PFSK-1 (cell line): ENCODE measurements around the gene RPS4Y2.

ENCODE experiments used
- FOXP2 ChIP-seq: optimal IDR thresholded peaks from 2 replicates; pipeline ENCODE3; 2011; ENCODE audit warnings: borderline replicate concordance, control low read depth, inconsistent platforms; ENCODE audit not compliant: insufficient read depth; ENCODE audit errors: extremely low read length, extremely low read depth
- POLR2AphosphoS5 ChIP-seq: IDR thresholded peaks from 2 replicates; pipeline ENCODE4 v1.6.1; 2012; ENCODE audit warnings: low read depth, mild to moderate bottlenecking, control low read depth, low read length, moderate library complexity
- SIN3A ChIP-seq: IDR thresholded peaks from 2 replicates; pipeline ENCODE4 v1.6.1; 2012; ENCODE audit warnings: mild to moderate bottlenecking, low read length, moderate library complexity, borderline replicate concordance; ENCODE audit not compliant: insufficient read depth
- TAF1 ChIP-seq: IDR thresholded peaks from 2 replicates; pipeline ENCODE4 v1.6.1; 2012; ENCODE audit warnings: low read length, control low read depth, borderline replicate concordance; ENCODE audit not compliant: insufficient read depth
- TF ChIP-seq, protein P1 (sequence below), 2 experiments: IDR thresholded peaks; 2 replicates each; pipeline versions ENCODE4 v1.6.1 to v1.8.0; 2011 to 2012; ENCODE audit warnings: low read depth in 2 of 2, low read length in 2 of 2, control low read depth in 1 of 2, inconsistent platforms in 1 of 2, mild to moderate bottlenecking in 1 of 2, moderate library complexity in 1 of 2; ENCODE audit not compliant: insufficient read depth in 1 of 2

RPS4Y2 gene

DNA sequence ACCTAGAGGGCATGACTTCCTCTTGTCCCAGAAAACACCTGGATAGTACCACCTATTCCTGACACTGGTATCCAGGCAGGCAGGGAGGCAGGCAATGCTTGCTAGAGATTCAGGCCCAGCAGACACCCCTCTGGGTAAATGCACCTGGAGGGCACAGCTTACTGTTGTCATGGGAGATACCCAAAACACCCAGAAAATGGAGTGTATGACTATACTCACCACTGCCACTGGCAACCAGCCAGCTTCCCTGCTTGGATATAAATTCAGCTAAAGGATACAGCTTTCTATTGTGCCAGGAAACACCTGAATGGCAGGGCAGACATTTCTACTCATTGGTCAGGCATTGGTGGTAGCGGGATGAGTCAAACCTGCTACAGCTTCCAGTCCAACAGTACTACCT, 58.9 kb downstream of the RPS4Y2 start:
- TF ChIP-seq, protein P1, sequence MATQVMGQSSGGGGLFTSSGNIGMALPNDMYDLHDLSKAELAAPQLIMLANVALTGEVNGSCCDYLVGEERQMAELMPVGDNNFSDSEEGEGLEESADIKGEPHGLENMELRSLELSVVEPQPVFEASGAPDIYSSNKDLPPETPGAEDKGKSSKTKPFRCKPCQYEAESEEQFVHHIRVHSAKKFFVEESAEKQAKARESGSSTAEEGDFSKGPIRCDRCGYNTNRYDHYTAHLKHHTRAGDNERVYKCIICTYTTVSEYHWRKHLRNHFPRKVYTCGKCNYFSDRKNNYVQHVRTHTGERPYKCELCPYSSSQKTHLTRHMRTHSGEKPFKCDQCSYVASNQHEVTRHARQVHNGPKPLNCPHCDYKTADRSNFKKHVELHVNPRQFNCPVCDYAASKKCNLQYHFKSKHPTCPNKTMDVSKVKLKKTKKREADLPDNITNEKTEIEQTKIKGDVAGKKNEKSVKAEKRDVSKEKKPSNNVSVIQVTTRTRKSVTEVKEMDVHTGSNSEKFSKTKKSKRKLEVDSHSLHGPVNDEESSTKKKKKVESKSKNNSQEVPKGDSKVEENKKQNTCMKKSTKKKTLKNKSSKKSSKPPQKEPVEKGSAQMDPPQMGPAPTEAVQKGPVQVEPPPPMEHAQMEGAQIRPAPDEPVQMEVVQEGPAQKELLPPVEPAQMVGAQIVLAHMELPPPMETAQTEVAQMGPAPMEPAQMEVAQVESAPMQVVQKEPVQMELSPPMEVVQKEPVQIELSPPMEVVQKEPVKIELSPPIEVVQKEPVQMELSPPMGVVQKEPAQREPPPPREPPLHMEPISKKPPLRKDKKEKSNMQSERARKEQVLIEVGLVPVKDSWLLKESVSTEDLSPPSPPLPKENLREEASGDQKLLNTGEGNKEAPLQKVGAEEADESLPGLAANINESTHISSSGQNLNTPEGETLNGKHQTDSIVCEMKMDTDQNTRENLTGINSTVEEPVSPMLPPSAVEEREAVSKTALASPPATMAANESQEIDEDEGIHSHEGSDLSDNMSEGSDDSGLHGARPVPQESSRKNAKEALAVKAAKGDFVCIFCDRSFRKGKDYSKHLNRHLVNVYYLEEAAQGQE (IDR thresholded peaks at IDR 0.05; ENCODE audit: insufficient read depth in 1 of 2, low read depth in 2 of 2, low read length in 2 of 2) = no peak
- TF ChIP-seq TAF1 (no peak), SIN3A (no peak), FOXP2 (no peak), POLR2AphosphoS5 (no peak)

DNA sequence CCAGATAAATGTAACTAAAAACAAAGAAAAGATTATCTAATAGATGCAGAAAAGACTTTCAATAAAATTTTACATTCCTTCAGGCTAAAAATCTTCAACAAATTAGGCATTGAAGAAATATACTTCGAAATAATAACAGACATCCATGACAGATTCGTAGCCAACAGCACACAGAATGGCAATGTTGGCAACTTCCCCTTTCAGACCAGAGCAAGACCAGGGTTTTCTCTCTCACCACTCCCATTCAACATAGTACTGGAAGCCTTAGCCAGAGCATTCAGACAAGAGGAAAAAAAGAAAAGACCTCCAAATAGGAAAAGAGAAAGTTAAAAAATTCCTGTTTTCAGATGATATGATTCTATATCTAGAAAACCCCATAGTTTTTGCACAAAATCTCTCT, 61.2 kb downstream of the RPS4Y2 start:
- TF ChIP-seq SIN3A = no peak
- TF ChIP-seq TAF1 = no peak
- TF ChIP-seq POLR2AphosphoS5 = no peak
- TF ChIP-seq, protein P1 (IDR thresholded peaks at IDR 0.05; ENCODE audit: insufficient read depth in 1 of 2, low read depth in 2 of 2, low read length in 2 of 2) = no peak
- TF ChIP-seq FOXP2 = no peak
